EH (cell line): ENCODE measurements around the gene MYO16.
"Not testable (repeated sequence)": the region's sequence is repeated elsewhere in the genome, so short reads cannot be mapped to it uniquely, and the experiment has no call there.

Experiments
- DNase-seq: peaks from one replicate; pipeline ENCODE4 v3.0.0-alpha.2; 2015; ENCODE audit warnings: low read depth

The MYO16 gene

DNA sequence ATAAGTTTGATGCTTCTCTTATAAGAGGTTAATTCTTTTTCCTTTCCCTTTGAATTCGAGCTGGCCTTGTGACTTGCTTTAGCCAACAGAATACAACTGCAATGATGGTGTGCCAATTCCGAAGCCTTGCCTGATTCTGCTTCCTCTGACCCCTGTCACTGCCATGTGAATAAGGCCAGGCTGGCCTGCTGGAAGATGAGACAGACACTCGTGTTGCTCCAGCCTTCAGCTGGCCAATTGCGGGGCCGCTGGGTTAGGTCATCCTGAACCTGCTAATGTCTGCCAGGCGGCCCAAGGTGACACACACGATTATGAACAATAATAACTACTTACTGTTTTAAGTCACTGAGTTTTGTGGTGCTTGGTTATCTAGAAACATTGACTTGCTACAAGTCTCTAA, 352.0 kb downstream of the MYO16 start:
- no peak for DNase-seq

DNA sequence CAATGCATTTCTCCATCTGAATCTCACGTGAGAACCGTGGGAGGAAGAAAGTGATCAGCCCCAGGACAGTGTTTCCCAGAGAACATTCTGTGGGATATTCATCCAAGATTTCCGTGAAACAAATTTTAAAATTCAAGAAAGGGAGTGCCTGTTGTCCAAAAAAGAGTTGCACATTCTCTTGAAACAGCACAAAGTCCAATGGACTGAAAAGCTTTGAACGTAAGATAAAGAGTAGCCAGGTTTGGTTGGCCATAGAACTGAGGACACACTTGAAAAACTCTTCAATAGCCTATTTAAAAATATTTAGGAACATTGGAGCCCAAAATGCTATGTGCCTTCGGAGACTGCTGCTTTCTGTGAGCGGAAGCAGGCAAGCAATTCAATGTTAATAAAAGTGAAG, 353.9 kb downstream of the MYO16 start:
- DNase-seq, result no peak

- DNase-seq, result no peak
Observed at GRCh38 chr13:108984251-108984920, 355.0 kb downstream of the MYO16 start.

GRCh38 chr13:108985166-108985565, 355.8 kb downstream of the MYO16 start:
- no peak for DNase-seq

- peak; percentile 9 for DNase-seq
Observed at GRCh38 chr13:108987517-108987916, 358.1 kb downstream of the MYO16 start.

DNA sequence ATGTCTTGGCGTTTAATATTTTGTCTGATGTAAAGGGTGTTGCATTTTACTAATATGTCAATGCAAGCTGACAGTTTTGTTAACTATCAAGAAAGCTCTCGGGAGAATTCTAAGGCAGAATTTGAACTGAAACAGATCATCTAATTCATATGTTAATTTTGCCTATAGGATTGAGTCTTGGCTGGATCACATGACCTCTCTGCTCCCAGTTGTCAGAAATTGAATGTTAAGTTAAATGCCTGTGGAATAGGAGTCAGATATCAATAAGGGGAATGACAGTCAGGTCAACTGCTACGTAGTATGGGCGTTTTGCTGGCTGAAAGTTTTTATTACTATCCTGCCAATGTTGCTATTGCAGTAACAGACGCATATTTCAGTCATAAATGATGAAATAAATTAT, 358.5 kb downstream of the MYO16 start:
- DNase-seq, result no peak

GRCh38 chr13:108991416-108991815, 362.0 kb downstream of the MYO16 start:
- DNase-seq, result not testable (repeated sequence)

DNA sequence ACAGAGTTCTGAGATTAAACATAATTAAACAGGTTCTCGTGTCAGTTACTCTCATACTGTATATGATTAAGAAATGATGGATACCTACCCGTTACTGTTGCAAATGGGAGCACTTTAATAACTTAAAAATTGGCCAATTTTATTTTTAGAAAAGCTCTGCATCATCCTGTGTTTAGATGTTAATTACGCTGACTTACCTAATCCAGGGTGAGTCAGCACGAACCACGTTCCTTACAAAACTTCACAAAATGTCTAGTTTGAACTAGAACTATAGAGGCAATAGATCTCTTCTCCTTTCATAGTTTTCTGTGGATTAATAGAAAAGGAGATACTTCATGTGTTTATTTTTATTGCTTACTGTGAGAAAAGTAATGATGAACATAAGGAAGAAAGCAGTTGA, 363.9 kb downstream of the MYO16 start:
- no peak for DNase-seq

DNA sequence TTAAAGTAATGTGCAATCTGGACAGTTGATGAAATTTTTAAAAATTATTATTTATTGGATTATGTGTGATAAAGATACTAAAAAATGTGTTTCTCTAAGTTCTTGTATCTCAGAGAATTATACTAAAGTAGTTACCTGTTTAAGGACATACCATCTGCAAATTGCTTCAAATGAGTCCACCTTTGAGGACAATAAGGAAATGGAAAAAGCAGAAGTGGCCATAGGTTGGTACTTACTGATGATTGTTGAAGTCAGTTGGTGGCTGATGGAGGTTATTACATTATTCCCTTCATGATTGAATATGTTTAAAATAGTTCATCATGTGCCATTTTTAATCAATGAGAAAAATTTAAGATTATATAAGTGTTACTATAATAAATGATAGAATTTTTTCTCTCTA, 367.0 kb downstream of the MYO16 start:
- DNase-seq, result no peak

DNA sequence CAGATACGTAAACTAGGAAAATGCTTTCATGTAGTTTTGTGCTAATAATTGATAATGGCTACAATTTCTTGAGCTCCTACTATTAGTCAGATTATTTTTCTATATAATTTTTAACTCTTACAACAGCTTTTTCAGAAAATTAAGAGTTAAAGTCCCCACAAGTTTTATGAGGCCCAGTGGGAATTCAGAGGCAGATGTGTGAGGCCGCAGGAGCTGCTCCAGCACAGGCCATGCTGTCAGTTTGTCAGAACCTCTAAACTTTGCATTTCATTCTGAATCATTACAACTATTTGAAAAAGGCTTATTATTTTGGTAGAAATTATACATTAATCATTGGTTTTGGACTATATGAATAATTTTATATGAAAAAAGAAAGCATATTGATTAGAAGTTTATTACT, 370.8 kb downstream of the MYO16 start:
- DNase-seq, result no peak

DNA sequence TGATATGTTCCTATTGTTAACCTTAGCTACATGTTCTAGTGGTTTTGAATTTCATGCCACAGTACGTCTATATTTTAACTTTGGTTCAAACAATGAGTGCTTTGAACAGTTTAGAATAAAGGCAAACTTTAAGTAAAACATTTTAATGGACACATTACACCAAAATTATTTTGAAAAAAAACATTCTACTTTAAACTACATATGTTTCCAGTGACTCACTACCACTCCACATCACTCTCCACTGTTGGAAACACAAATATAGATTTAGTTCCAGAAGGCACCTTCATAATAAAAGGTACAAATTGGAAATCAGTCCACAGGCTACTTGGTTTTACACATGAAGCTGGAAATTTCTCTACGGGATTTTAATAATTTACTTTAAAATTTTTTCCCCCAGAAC, 373.5 kb downstream of the MYO16 start:
- no peak for DNase-seq

DNA sequence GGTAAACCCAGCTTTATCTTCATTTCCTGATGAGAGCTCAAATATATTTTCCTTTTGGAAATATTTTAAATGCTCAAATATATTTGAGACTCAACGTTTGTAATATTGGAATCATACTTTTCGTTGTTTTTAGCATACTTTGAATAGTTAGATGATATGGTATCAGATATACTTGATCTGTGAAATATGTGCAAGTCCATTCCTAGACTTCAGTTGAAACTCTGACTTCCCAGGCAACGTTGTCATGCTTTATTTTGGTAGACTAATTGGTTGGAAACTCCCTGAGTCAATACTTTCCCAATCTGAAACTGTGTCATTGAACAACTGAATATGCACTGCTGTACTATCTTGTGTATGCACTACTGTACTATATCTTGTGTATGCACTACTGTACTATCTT, 378.5 kb downstream of the MYO16 start:
- no peak for DNase-seq

DNA sequence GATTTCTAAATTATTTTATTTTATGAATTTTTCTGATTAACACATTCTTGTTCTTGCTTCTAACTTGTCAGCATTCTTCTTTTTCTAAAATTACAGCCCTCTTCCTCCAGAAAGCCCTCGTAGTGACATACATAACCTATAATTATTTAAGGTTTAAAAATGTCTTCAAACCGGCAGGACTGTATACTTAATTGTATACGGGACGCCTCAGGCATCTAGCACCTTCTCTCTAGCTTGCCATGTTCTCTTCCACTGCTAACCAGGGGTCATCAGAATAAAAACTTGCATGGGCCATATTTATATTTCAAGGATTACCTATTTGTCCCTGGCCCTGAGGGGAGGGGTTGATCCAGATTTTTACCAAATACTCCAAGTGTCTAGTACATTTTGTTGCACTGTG, 380.3 kb downstream of the MYO16 start:
- DNase-seq, result no peak

GRCh38 chr13:109010912-109011311, 381.5 kb downstream of the MYO16 start:
- no peak for DNase-seq

DNA sequence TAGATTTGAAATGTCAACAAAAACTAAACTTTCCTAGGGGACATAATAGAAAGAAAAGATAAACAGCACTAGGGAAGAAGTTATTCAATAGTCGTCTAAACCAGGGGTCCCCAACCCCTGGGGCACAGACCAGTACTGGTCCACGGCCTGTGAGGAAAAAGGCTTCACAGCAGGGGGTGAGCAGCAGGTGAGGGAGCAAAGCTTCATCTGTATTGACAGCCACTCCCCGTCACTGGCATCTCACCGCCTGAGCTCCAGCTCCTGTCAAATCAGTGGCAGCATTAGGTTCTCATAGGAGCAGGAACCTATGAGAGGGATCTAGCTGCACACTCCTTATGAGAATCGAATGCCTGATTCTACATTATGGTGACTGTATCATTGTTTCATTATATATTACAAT, 382.7 kb downstream of the MYO16 start:
- no peak for DNase-seq

- DNase-seq, result no peak
Observed at GRCh38 chr13:109021558-109021957, 392.1 kb downstream of the MYO16 start.

- no peak for DNase-seq
Observed at GRCh38 chr13:109024611-109025010, 395.2 kb downstream of the MYO16 start.

DNA sequence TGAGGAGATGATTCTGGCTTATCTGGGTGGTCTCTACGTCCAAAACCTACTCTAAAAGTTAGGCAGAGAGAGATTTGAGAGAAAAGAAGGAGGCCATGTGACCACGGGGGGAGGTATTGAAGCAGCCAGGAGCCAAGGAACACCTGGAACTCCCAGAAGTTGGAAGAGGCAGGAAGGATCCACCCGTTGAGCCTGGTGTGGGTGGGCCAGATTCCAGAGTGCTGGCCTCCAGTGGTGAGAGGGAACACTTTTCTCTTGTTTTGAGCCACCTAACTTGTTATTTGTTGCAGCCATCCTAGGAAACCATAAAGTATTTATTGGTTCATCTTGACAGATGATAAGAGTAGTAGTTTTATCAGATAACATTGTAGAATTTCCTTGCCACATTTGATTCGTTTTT, 396.9 kb downstream of the MYO16 start:
- DNase-seq, result no peak

DNA sequence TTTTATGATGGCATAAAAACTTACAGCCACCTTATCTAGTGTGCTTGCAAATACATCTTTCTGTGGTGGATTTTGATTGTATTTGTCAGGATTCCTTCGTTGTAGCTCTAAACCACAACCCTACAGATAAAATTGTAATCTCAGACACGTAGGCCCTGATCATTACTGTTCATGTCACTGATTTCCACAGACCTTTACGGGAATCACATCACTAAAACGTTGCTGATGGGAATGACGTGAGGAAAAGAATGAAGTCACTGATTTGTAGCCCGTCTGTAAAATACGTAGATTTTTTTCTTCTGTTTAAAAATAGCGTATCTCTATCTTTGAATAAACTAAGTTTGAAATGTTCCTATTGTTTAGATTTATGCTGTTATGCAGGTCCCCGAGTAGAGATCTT, 399.2 kb downstream of the MYO16 start:
- no peak for DNase-seq

DNA sequence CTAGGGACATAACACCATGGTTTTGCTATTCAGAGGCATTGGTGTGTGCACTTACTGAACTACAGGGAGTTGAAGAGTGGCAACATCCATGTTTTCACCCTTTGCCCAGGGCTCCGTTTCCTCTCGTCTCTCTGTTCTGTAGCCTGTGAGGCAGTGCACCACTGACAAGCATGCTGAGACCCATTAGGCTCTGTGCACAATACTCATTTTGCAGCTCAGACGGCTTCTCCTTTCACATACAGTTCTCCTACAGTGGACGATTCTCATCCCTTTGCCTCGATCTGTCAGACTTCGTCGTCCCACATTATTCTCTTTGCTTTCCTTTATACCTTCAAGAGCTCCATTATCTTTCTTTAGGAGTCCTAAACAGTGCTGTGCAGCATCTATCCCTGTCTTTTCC, 403.7 kb downstream of the MYO16 start:
- DNase-seq, result no peak

- no peak for DNase-seq
Observed at GRCh38 chr13:109036078-109036780, 406.8 kb downstream of the MYO16 start.

- no peak for DNase-seq
Observed at GRCh38 chr13:109043636-109044035, 414.2 kb downstream of the MYO16 start.

DNA sequence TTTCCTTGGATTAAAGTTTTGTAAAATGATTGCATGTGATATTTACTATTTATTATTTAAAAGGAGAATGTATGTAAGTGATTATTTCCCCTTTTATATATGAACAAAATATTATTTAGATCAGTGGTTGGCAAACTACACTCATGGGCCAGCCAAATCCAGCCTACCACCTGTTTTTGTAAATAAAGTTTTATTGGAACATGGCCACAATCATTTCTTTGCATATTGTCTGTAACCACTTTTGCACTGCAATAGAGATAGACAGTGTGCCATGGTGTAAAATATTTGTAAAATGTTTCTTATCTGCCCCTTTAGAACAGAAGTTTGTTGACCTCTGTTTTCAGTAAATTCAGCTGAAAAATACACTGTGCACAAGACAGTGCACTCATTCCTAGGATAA, 426.4 kb downstream of the MYO16 start:
- DNase-seq, result no peak

GRCh38 chr13:109058087-109058486, 428.7 kb downstream of the MYO16 start:
- no peak for DNase-seq
